ENCODE data around the gene PUS10.

DNA sequence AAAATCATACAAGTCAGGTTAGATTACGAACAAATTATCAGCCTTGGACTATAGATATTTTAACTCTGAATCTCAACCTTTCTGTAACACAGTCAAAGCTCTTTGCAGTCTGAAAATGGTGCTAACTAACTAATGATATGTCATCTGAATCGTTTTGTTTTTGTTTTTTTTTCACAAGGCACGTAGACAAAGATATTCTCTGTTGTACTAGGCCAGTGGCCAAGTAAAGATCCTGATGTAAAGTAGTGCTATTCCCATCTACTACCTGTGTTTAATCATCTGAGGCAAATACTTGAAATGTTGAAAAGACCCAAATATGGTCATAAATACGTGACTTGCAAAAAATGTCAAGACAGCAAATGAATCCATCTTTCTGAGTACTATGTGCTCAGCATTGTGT lies 71.0 kb downstream of the PUS10 start:
- TF ChIP-seq, protein P1, sequence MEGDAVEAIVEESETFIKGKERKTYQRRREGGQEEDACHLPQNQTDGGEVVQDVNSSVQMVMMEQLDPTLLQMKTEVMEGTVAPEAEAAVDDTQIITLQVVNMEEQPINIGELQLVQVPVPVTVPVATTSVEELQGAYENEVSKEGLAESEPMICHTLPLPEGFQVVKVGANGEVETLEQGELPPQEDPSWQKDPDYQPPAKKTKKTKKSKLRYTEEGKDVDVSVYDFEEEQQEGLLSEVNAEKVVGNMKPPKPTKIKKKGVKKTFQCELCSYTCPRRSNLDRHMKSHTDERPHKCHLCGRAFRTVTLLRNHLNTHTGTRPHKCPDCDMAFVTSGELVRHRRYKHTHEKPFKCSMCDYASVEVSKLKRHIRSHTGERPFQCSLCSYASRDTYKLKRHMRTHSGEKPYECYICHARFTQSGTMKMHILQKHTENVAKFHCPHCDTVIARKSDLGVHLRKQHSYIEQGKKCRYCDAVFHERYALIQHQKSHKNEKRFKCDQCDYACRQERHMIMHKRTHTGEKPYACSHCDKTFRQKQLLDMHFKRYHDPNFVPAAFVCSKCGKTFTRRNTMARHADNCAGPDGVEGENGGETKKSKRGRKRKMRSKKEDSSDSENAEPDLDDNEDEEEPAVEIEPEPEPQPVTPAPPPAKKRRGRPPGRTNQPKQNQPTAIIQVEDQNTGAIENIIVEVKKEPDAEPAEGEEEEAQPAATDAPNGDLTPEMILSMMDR (IDR thresholded peaks at IDR 0.05; ENCODE audit: insufficient read depth, low read length) = no peak
- no peak for TF ChIP-seq POLR2AphosphoS5 (IDR thresholded peaks at IDR 0.05; ENCODE audit: low read depth)
- TF ChIP-seq, protein P2, sequence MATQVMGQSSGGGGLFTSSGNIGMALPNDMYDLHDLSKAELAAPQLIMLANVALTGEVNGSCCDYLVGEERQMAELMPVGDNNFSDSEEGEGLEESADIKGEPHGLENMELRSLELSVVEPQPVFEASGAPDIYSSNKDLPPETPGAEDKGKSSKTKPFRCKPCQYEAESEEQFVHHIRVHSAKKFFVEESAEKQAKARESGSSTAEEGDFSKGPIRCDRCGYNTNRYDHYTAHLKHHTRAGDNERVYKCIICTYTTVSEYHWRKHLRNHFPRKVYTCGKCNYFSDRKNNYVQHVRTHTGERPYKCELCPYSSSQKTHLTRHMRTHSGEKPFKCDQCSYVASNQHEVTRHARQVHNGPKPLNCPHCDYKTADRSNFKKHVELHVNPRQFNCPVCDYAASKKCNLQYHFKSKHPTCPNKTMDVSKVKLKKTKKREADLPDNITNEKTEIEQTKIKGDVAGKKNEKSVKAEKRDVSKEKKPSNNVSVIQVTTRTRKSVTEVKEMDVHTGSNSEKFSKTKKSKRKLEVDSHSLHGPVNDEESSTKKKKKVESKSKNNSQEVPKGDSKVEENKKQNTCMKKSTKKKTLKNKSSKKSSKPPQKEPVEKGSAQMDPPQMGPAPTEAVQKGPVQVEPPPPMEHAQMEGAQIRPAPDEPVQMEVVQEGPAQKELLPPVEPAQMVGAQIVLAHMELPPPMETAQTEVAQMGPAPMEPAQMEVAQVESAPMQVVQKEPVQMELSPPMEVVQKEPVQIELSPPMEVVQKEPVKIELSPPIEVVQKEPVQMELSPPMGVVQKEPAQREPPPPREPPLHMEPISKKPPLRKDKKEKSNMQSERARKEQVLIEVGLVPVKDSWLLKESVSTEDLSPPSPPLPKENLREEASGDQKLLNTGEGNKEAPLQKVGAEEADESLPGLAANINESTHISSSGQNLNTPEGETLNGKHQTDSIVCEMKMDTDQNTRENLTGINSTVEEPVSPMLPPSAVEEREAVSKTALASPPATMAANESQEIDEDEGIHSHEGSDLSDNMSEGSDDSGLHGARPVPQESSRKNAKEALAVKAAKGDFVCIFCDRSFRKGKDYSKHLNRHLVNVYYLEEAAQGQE (IDR thresholded peaks at IDR 0.05; ENCODE audit: insufficient replicate concordance, low read depth) = no peak

All from HL-60 (cell line).